Stimulated activated CD4-positive, alpha-beta T cell treated with anti-CD3 and anti-CD28 coated beads, Interleukin-15, amount 100 ng/mL, for 48 hours (primary cell): ENCODE results near the gene ACBD5.
"Not testable (repeated sequence)": the region's sequence is repeated elsewhere in the genome, so short reads cannot be mapped to it uniquely, and the experiment has no call there.

ENCODE experiments used
- DNase-seq, 2 donors: peaks; one replicate each; pipeline ENCODE4 v3.0.0-alpha.2; 2020; ENCODE audit warnings: low read depth in 2 of 2

ACBD5 gene

GRCh38 chr10:27241010-27241651 is 534 bp upstream of the ACBD5 start:
- DNase-seq = no peak

- DNase-seq = not testable (repeated sequence)
Observed at GRCh38 chr10:27237531-27237930, 3.1 kb downstream of the ACBD5 start.

- DNase-seq = not testable (repeated sequence)
Observed at GRCh38 chr10:27236589-27237128, 3.9 kb downstream of the ACBD5 start.

- no peak for DNase-seq
Observed at GRCh38 chr10:27235706-27236105, 4.9 kb downstream of the ACBD5 start.

GRCh38 chr10:27230022-27230421 is 10.6 kb downstream of the ACBD5 start:
- DNase-seq = no peak

GRCh38 chr10:27225642-27226257 is 14.8 kb downstream of the ACBD5 start:
- no peak for DNase-seq

- no peak for DNase-seq
Observed at GRCh38 chr10:27225011-27225590, 15.5 kb downstream of the ACBD5 start.

- DNase-seq = peak in 1 of 2 donors; percentile 10
Observed at GRCh38 chr10:27223964-27224363, 16.6 kb downstream of the ACBD5 start.

GRCh38 chr10:27207350-27207749 is 33.2 kb downstream of the ACBD5 start:
- DNase-seq = no peak

- DNase-seq = no peak
Observed at GRCh38 chr10:27203806-27204205, 36.8 kb downstream of the ACBD5 start.

- no peak for DNase-seq
Observed at GRCh38 chr10:27197980-27198620, 42.5 kb downstream of the ACBD5 start.

GRCh38 chr10:27192284-27192683 is 48.3 kb downstream of the ACBD5 start:
- DNase-seq = no peak

GRCh38 chr10:27190508-27190907 is 50.1 kb downstream of the ACBD5 start:
- DNase-seq = no peak

GRCh38 chr10:27188897-27189296 is 51.7 kb downstream of the ACBD5 start:
- no peak for DNase-seq

GRCh38 chr10:27188259-27188658 is 52.3 kb downstream of the ACBD5 start:
- no peak for DNase-seq

GRCh38 chr10:27169849-27170248 is 70.7 kb downstream of the ACBD5 start:
- DNase-seq = no peak

GRCh38 chr10:27158421-27158820 is 82.2 kb downstream of the ACBD5 start:
- no peak for DNase-seq

- no peak for DNase-seq
Observed at GRCh38 chr10:27157150-27157549, 83.4 kb downstream of the ACBD5 start.

- DNase-seq = not testable (repeated sequence)
Observed at GRCh38 chr10:27156566-27156965, 84.0 kb downstream of the ACBD5 start.

GRCh38 chr10:27155066-27155754 is 85.4 kb downstream of the ACBD5 start, which contains the start of gene MASTL:
TSS of gene MASTL (plus strand) at chr10:27155352. CDS start at chr10:27155427, 75 bp downstream.
- peak; percentile 90 to 91 for DNase-seq

GRCh38 chr10:27153845-27154193 is 86.8 kb downstream of the ACBD5 start:
- peak in 1 of 2 donors; percentile 7 for DNase-seq

- DNase-seq = no peak
Observed at GRCh38 chr10:27153329-27153728, 87.3 kb downstream of the ACBD5 start.
